Measurements from ENCODE around the gene BACE1. TPM values are rescaled to one million over a fixed set of nuclear protein-coding genes. Genes with fewer than 3 reads are reported as not detected.
A peak's percentile ranks its signal among the peaks of the same experiment; 100 is the strongest.

BACE1 gene
- total and polyA plus RNA-seq, 2 of the 13 experiments (the other 11 are each of a cell fraction or from before 2014, with no cell fraction given): 7.5 to 17.9 TPM

- TF ChIP-seq SKIL (CRISPR knock-in tag; IDR thresholded peaks at IDR 0.05; ENCODE audit: borderline replicate concordance) (no peak; the same call in 1 of the 2 replicates), ATF6 (CRISPR knock-in tag; conservative IDR thresholded peaks at IDR 0.05) (no peak), ZNF776 (CRISPR knock-in tag; IDR thresholded peaks at IDR 0.05) (0 out of 2 replicates have a peak, but pooled peaks have one; percentile 44), DPF2 (CRISPR knock-in tag; IDR thresholded peaks at IDR 0.05; ENCODE audit: borderline replicate concordance, low read depth) (peak; percentile 59), SNAPC4 (CRISPR knock-in tag; IDR thresholded peaks at IDR 0.05) (0 out of 2 replicates have a peak, but pooled peaks have one; percentile 60), REL (CRISPR knock-in tag; conservative IDR thresholded peaks at IDR 0.05) (no peak), NONO (IDR thresholded peaks at IDR 0.05) (no peak), NONO (CRISPR knock-in tag; conservative IDR thresholded peaks at IDR 0.05) (0 out of 2 replicates have a peak, but pooled peaks have one; percentile 11), JUND (CRISPR knock-in tag; IDR thresholded peaks at IDR 0.05) (no peak), ZNF552 (CRISPR knock-in tag; IDR thresholded peaks at IDR 0.05; ENCODE audit: borderline replicate concordance) (no peak), ZMYM4 (CRISPR knock-in tag; IDR thresholded peaks at IDR 0.05) (peak; percentile 57; the same call in 1 of the 2 replicates), CEBPZ (IDR thresholded peaks at IDR 0.05; ENCODE audit: low read length) (no peak), ZNF180 (CRISPR knock-in tag; IDR thresholded peaks at IDR 0.05; ENCODE audit: borderline replicate concordance, low read depth) (no peak)
Measured at GRCh38 chr11:117299351-117300282, 16.4 kb downstream of the BACE1 start (continued).
